Measurements from ENCODE around the gene FAM171A1.

- TF ChIP-seq EZH2 (IDR thresholded peaks at IDR 0.05) = no peak
- TF ChIP-seq POLR2AphosphoS5 (IDR thresholded peaks at IDR 0.05; ENCODE audit: borderline replicate concordance, low read depth, low read length) = no peak
Observed at GRCh38 chr10:15353471-15354017, 17.5 kb downstream of the FAM171A1 start.

All from SK-N-MC (cell line).